Measurements from ENCODE around the gene SEMA5A.

Gene SEMA5A

GRCh38 chr5:9474219-9475002, 71.5 kb downstream of the SEMA5A start:
- no peak for TF ChIP-seq ZNF350 (tag by site-specific recombination; IDR thresholded peaks at IDR 0.05)
- TF ChIP-seq, protein P1, sequence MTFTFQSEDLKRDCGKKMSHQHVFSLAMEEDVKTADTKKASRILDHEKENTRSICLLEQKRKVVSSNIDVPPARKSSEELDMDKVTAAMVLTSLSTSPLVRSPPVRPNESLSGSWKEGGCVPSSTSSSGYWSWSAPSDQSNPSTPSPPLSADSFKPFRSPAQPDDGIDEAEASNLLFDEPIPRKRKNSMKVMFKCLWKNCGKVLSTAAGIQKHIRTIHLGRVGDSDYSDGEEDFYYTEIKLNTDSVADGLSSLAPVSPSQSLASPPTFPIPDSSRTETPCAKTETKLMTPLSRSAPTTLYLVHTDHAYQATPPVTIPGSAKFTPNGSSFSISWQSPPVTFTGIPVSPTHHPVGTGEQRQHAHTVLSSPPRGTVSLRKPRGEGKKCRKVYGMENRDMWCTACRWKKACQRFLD (tag by site-specific recombination; IDR thresholded peaks at IDR 0.05), result no peak
- no peak for TF ChIP-seq ZNF324 (tag by site-specific recombination; IDR thresholded peaks at IDR 0.05)
- TF ChIP-seq ZBTB44 (tag by site-specific recombination; IDR thresholded peaks at IDR 0.05), result no peak
- Histone ChIP-seq H3K27ac (ENCODE audit: extremely low read depth, low read depth, low read length) (no peak overlapping the region), H3K9me3 (ENCODE audit: control insufficient read depth, insufficient read depth, low read depth, low read length) (no peaks in the 10 kb centered on the region), H3K4me1 (ENCODE audit: control insufficient read depth, insufficient read depth, low read length) (no peaks in the 10 kb centered on the region), H3K36me3 (ENCODE audit: control insufficient read depth in 2 of 2, insufficient read depth in 1 of 2, low read length in 2 of 2) (no peaks in the 10 kb centered on the region), H3K4me3 (ENCODE audit: low read depth, low read length) (no peak overlapping the region)
- CTCF ChIA-PET, result interaction anchor here (0.6 to 0.7 kb wide), 2 partner anchors 25 to 62 kb away, joined by 3 to 4 read pairs; no protein-coding TSS in a partner anchor
- POLR2A ChIA-PET, result interaction anchor here (0.7 kb wide), 1 partner anchor 28 kb away, joined by 5 read pairs; no protein-coding TSS in a partner anchor

- POLR2A ChIA-PET, result no interaction called here
- no peak overlapping the region for H3K27ac ChIP-seq (ENCODE audit: extremely low read depth, low read depth, low read length)
- H3K4me1 ChIP-seq (ENCODE audit: control insufficient read depth, insufficient read depth, low read length), result no peaks in the 10 kb centered on the region
- no peaks in the 10 kb centered on the region for H3K36me3 ChIP-seq (ENCODE audit: control insufficient read depth in 2 of 2, insufficient read depth in 1 of 2, low read length in 2 of 2)
- H3K9me3 ChIP-seq (ENCODE audit: control insufficient read depth, insufficient read depth, low read depth, low read length), result no peaks in the 10 kb centered on the region
- TF ChIP-seq ZNF837 (tag by site-specific recombination; IDR thresholded peaks at IDR 0.05), result no peak
- no peak for TF ChIP-seq MYNN (tag by site-specific recombination; IDR thresholded peaks at IDR 0.05; ENCODE audit: borderline replicate concordance)
- TF ChIP-seq ZSCAN4 (tag by site-specific recombination; IDR thresholded peaks at IDR 0.05), result no peak
- no peak for TF ChIP-seq TRIM28 (IDR thresholded peaks at IDR 0.05; ENCODE audit: borderline replicate concordance, low read length)
- TF ChIP-seq ZNF510 (tag by site-specific recombination; IDR thresholded peaks at IDR 0.05; ENCODE audit: insufficient replicate concordance), result no peak
- no peak for TF ChIP-seq ZSCAN30 (tag by site-specific recombination; IDR thresholded peaks at IDR 0.05)
- TF ChIP-seq, protein P2, sequence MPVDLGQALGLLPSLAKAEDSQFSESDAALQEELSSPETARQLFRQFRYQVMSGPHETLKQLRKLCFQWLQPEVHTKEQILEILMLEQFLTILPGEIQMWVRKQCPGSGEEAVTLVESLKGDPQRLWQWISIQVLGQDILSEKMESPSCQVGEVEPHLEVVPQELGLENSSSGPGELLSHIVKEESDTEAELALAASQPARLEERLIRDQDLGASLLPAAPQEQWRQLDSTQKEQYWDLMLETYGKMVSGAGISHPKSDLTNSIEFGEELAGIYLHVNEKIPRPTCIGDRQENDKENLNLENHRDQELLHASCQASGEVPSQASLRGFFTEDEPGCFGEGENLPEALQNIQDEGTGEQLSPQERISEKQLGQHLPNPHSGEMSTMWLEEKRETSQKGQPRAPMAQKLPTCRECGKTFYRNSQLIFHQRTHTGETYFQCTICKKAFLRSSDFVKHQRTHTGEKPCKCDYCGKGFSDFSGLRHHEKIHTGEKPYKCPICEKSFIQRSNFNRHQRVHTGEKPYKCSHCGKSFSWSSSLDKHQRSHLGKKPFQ (tag by site-specific recombination; IDR thresholded peaks at IDR 0.05), result no peak
- TF ChIP-seq ZBTB21 (tag by site-specific recombination; IDR thresholded peaks at IDR 0.05), result no peak
- no peak for TF ChIP-seq ZNF112 (tag by site-specific recombination; IDR thresholded peaks at IDR 0.05)
- TF ChIP-seq ZNF416 (tag by site-specific recombination; IDR thresholded peaks at IDR 0.05), result no peak
- no peak for TF ChIP-seq ZNF394 (tag by site-specific recombination; IDR thresholded peaks at IDR 0.05; ENCODE audit: borderline replicate concordance)
- no peak for TF ChIP-seq ZBTB48 (tag by site-specific recombination; IDR thresholded peaks at IDR 0.05)
- TF ChIP-seq ZNF23 (tag by site-specific recombination; IDR thresholded peaks at IDR 0.05; ENCODE audit: borderline replicate concordance), result no peak
- TF ChIP-seq ZSCAN23 (tag by site-specific recombination; IDR thresholded peaks at IDR 0.05), result no peak
- H3K4me3 ChIP-seq (ENCODE audit: low read depth, low read length), result no peak overlapping the region
- CTCF ChIA-PET, result no interaction called here
Observed at GRCh38 chr5:9473624-9474023, 72.3 kb downstream of the SEMA5A start.
